GM12878 (cell line): Measurements from ENCODE around the gene MTHFD1. TPM values are rescaled to one million over a fixed set of nuclear protein-coding genes. Genes with fewer than 3 reads are reported as not detected.

Experiments used
- ATAC-seq: fragments of 200-7000 bp; cut with Tn5 transposase; 3 replicates; pipeline ENCODE4 v1.9.1; 2020; ENCODE audit warnings: mild to moderate bottlenecking, moderate library complexity
- BruUV-seq: library from RNA; stranded (reverse); fragments of 400-500 nt; replicated peaks from 2 replicates; lab custom pipeline; 2021; lab: Mats Ljungman, UMichigan
- CTCF ChIA-PET: fragments of 300-600 bp; sonication (Branson Sonifier 250); formaldehyde crosslinking; extraction: SDS; loops from one replicate; lab custom pipeline; 2021; ENCODE audit warnings: inconsistent platforms; lab: Yijun Ruan, JAX
- POLR2A ChIA-PET: fragments of 350-600 bp; formaldehyde crosslinking; extraction: SDS; loops from one replicate; lab custom pipeline; 2021; ENCODE audit warnings: inconsistent platforms; lab: Charles Lee
- RAD21 ChIA-PET: fragments of 300-600 bp; sonication (Branson Sonifier 250); formaldehyde crosslinking; loops from one replicate; lab custom pipeline; 2023; ENCODE audit warnings: antibody characterized with exemption; ENCODE audit not compliant: unreplicated experiment; lab: Charles Lee
- SMC1A ChIA-PET: fragments of 300-600 bp; sonication (Branson Sonifier 250); formaldehyde crosslinking; loops from one replicate; lab custom pipeline; 2023; ENCODE audit not compliant: unreplicated experiment, uncharacterized antibody; lab: Charles Lee
- DNase-seq: peaks from one replicate; pipeline ENCODE4 v3.0.0-alpha.2; 2011; ENCODE audit warnings: low read depth, low spot score
- FAIRE-seq: peaks from 3 replicates; lab custom pipeline; 2011; peaks lifted over from hg19 to GRCh38; lab: Jason Lieb, UNC
- H2AFZ ChIP-seq: 2 replicates; pipeline ENCODE4 v1.6.0; 2011; ENCODE audit warnings: low read depth, low read length, control low read depth; ENCODE audit not compliant: control insufficient read depth
- H3K27ac ChIP-seq: 2 replicates; pipeline ENCODE4 v1.5.1; 2011; ENCODE audit warnings: control low read depth; ENCODE audit not compliant: control insufficient read depth, insufficient read depth
- H3K27me3 ChIP-seq, 2 experiments: replicated peaks in 1 of 2; 2 replicates each; pipeline versions ENCODE4 v1.6.0 to v1.6.1; 2011; ENCODE audit warnings: low read length in 1 of 2; ENCODE audit not compliant: control insufficient read depth in 2 of 2, insufficient read depth in 2 of 2
- H3K36me3 ChIP-seq, 2 experiments: 2 replicates each; pipeline ENCODE4 v1.5.1; 2011; ENCODE audit warnings: low read length in 1 of 2; ENCODE audit not compliant: control insufficient read depth in 2 of 2, insufficient read depth in 2 of 2
- H3K4me1 ChIP-seq: 2 replicates; pipeline ENCODE4 v1.6.1; 2011; ENCODE audit warnings: mild to moderate bottlenecking, low read length, moderate library complexity, mixed read lengths; ENCODE audit not compliant: control insufficient read depth, insufficient read depth
- H3K4me2 ChIP-seq: 2 replicates; pipeline ENCODE4 v1.6.0; 2011; ENCODE audit warnings: control low read depth; ENCODE audit not compliant: control insufficient read depth, insufficient read depth
- H3K4me3 ChIP-seq: fragments of 200-600 bp; sonication (generic); 2 replicates; pipeline ENCODE4 v1.5.1; 2016
- H3K79me2 ChIP-seq: 2 replicates; pipeline ENCODE4 v1.6.0; 2011; ENCODE audit warnings: low read length; ENCODE audit not compliant: control insufficient read depth, insufficient read depth
- H3K9ac ChIP-seq: 2 replicates; pipeline ENCODE4 v1.8.0; 2011; ENCODE audit warnings: low read length, control low read depth, mixed read lengths; ENCODE audit not compliant: control insufficient read depth, insufficient read depth
- H3K9me3 ChIP-seq: replicated peaks from 3 replicates; pipeline ENCODE4 v1.5.1; 2011; ENCODE audit warnings: mild to moderate bottlenecking, low read length; ENCODE audit not compliant: control insufficient read depth, insufficient read depth
- H4K20me1 ChIP-seq: 2 replicates; pipeline ENCODE4 v1.6.0; 2011; ENCODE audit not compliant: control insufficient read depth, insufficient read depth
- ATF3 ChIP-seq: IDR thresholded peaks from 2 replicates; pipeline ENCODE4 v1.6.1; 2011; ENCODE audit warnings: low read depth, mild to moderate bottlenecking, low read length, moderate library complexity, borderline replicate concordance; ENCODE audit errors: extremely low read depth
- EGR1 ChIP-seq, 2 experiments: IDR thresholded peaks; 1 replicate in 1 of 2; 2 replicates in 1 of 2; pipeline ENCODE4 v1.6.1; 2011 to 2012; ENCODE audit warnings: low read depth in 2 of 2, low read length in 2 of 2, borderline replicate concordance in 1 of 2, mild to moderate bottlenecking in 1 of 2, moderate library complexity in 1 of 2
- RCOR1 ChIP-seq: conservative IDR thresholded peaks from 2 replicates; pipeline ENCODE4 v1.6.1; 2012; ENCODE audit warnings: low read depth, low read length, improper control_type of control experiment
- RFX5 ChIP-seq: IDR thresholded peaks from 2 replicates; pipeline ENCODE4 v1.6.1; 2011; ENCODE audit warnings: low read depth, low read length, improper control_type of control experiment
- SPI1 ChIP-seq: IDR thresholded peaks from 2 replicates; pipeline ENCODE4 v1.6.1; 2011; ENCODE audit warnings: low read depth, mild to moderate bottlenecking, low read length, moderate library complexity, borderline replicate concordance; ENCODE audit not compliant: insufficient read depth
- STAT3 ChIP-seq: IDR thresholded peaks from 2 replicates; pipeline ENCODE4 v1.6.1; 2011; ENCODE audit warnings: low read depth, low read length, improper control_type of control experiment
- WGBS: methylation state at CpG from one replicate; pipeline ENCODE4 v1.1.6; 2016; ENCODE audit warnings: low lambda C conversion rate; ENCODE audit not compliant: insufficient replicate concordance, insufficient coverage; ENCODE audit errors: missing lambda C conversion rate; 5-methylcytosine and 5-hydroxymethylcytosine counted together
- in situ Hi-C: fragments of 300-500 bp; cut with MboI; formaldehyde crosslinking; loops from 9 replicates; pipeline ENCODE4 v1.14.3; 2018; ENCODE audit warnings: mixed read lengths
- intact Hi-C: fragments of 100-400 bp; cut with micrococcal nuclease; formaldehyde crosslinking; loops from one replicate; pipeline ENCODE4 v1.14.2; 2022; ENCODE audit not compliant: unreplicated experiment
- polyA plus RNA-seq, 11 experiments: library from polyadenylated mRNA; depleted of rRNA in 4 of 11; unstranded in 6 of 11; stranded (reverse) in 5 of 11; fragments of >200 nt; fragmentation: Nextera tagmentation in 4 of 11; fragmentation: Illumina TruSeq in 1 of 11; extraction: Ambion mirVana in 4 of 11; extraction: Trizol in 1 of 11; gene quantifications; 1 replicate in 1 of 11; 2 replicates in 10 of 11; pipeline versions ENCODE4 v1.2.1 to v1.2.3, GENCODE V29; 2011 to 2016; ENCODE audit warnings: inconsistent platforms in 2 of 11, missing spikeins in 2 of 11, low read depth in 1 of 11
- total RNA-seq, 4 experiments: library from RNA; depleted of rRNA in 3 of 4; stranded (reverse); fragments of >200 nt in 3 of 4; fragmentation: Illumina TruSeq in 1 of 4; extraction: Trizol in 1 of 4; gene quantifications; 2 replicates each; pipeline versions ENCODE4 v1.2.1 to v1.2.3, GENCODE V29; 2013 to 2021

The MTHFD1 gene
- total and polyA plus RNA-seq, 10 of the 15 experiments (the other 5 are each of a cell fraction or from before 2014, with no cell fraction given), result 99.3 to 310 (median 173) TPM

- ChIA-PET CTCF (no interaction called here), POLR2A (no interaction called here), RAD21 (no interaction called here), SMC1A (interaction anchor here (1.2 to 1.3 kb wide), 2 partner anchors 16 to 22 kb away, joined by 3 read pairs; no protein-coding TSS in a partner anchor)
- Histone ChIP-seq H2AFZ (no peak overlapping the region), H3K4me3 (no peak overlapping the region), H3K27me3 (no peaks in the 10 kb centered on the region), H3K36me3 (no peaks in the 10 kb centered on the region), H4K20me1 (no peaks in the 10 kb centered on the region), H3K79me2 (no peaks in the 10 kb centered on the region), H3K27ac (no peak overlapping the region), H3K4me1 (no peaks in the 10 kb centered on the region), H3K4me2 (no peak overlapping the region), H3K9me3 (no peaks in the 10 kb centered on the region), H3K9ac (no peak overlapping the region)
- no peak for ATAC-seq
- no peak for FAIRE-seq
- DNase-seq, result no peak
- in situ Hi-C loops, result loop anchor here (25.0 kb wide), 1 partner anchor 518 kb away; the partner anchor contains the start of gene SPTB
- BruUV-seq, result no TSS peak
- 29% methylated on average over 2 of the region's 2 CpGs for WGBS
- intact Hi-C loops, result no loop called here
- TF ChIP-seq SPI1, result no peak
- no peak for TF ChIP-seq EGR1 (IDR thresholded peaks at IDR 0.05; ENCODE audit: borderline replicate concordance in 1 of 2, low read depth in 2 of 2, low read length in 2 of 2)
- TF ChIP-seq ATF3, result no peak
- TF ChIP-seq RCOR1, result no peak
- TF ChIP-seq STAT3, result no peak
- no peak for TF ChIP-seq RFX5
These were observed 19.0 kb upstream of the MTHFD1 start for GRCh38 chr14:64369201-64369600.
